GM19463 (cell line): ENCODE measurements around the gene GAPDHS.

ENCODE experiments used
- ATAC-seq: cut with Tn5 transposase; IDR thresholded peaks from one replicate; pipeline ENCODE4 v1.9.1; 2021; ENCODE audit warnings: mild to moderate bottlenecking, moderate library complexity; ENCODE audit not compliant: unreplicated experiment

Gene GAPDHS

GRCh38 chr19:35509861-35510625 is 23.2 kb upstream of the GAPDHS start:
- no peak for ATAC-seq

DNA sequence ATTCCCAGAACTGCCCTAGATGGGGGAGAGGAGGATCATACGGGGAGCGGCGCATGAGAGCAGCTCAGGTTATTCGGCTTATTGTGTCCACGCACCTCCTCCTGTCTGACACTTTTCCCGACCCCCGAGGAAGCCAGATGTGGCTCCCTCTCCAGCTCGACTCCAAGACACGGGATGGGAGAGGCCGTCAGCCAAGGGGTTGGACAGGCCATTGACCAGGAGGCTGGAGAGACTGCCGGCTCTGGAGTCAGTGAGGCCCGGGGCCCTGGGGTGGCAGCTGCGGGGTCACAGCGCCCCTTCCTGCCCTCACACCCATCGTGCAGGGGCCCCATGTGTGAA is 22.7 kb upstream of the GAPDHS start:
- no peak for ATAC-seq

DNA sequence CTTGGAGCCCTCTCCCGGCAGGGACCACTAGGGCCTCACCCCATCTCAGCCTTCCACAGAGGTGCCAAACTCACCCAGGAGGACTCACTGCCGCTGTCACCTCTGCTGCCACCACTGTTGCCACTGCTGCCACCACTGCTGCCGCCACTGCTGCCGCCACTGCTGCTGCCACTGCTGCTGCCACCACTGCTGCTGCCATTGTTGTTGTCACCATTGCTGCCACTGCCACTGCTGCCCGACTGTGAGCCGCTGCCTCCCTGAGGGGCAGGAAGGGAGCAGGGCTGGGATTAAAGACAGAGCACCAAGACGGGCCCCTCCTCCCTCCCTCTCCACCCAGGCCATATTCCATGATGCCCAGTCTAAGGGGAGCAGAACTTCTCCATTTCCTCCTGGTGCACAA is 21.9 kb upstream of the GAPDHS start:
- no peak for ATAC-seq

- no peak for ATAC-seq
These were observed 20.2 kb upstream of the GAPDHS start for GRCh38 chr19:35512831-35513627.

DNA sequence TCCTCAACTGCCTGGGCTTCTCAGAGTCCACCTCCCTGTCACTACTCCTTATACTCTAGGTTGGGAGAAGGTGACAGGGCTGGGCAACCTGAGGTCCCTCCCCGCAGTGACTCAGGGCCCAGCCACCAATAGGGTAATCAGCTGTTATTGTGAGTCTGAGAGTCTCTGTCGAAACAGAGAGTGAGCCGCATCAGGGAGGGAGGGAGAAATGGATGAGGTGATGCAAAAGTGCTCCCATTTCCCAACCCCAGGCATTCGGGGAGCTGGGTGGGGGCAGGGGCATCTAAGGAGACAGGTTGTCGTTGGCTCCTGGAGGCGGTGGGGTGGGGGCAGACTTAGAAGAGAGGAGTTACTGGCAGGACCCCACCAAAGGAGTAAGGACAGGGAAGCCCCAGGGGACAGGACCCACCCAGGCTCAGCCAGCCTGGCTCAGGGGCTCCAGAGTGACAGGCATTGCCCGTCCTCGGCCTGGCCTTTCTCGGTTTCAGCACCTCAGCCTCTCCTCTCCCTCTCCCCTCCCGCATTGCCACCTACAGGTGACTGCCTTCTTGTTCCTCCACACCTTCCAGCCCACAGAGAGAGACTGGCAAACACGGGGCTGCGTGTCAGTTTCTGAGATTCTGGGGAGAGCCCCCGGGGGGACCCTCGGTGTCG is 19.5 kb upstream of the GAPDHS start, which contains the start of gene DMKN:
Gene DMKN (minus strand): TSS at position 22 of the 654 bp plus-strand sequence. CDS start 174 bp downstream, outside the sequence.
- ATAC-seq: no peak

DNA sequence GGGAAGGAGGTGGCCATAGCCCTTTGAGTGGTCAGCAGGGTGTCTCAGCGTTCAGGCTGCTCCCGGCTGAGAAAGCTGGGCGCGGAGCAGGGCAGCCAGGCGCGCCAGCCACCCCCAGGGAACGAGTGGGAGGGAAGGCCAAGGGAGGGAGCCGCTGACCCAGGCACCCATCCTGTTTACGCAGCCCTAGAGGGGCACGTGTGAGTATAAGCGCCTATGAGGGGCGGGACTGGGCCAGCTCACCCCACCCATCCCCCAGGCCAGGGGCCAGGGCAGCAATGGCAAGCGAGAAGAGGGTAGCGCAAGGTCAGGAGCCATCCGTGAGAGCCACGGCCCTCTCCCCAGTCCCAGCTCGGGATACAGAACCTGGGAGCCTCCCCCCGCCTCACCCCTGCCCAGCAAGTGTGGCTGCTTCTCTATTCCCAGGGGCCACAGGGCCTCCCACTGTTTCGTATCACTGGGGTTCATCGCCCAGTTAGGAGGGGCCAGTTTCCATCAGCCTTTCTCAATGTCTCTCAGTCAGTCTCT is 18.9 kb upstream of the GAPDHS start:
- ATAC-seq: no peak

DNA sequence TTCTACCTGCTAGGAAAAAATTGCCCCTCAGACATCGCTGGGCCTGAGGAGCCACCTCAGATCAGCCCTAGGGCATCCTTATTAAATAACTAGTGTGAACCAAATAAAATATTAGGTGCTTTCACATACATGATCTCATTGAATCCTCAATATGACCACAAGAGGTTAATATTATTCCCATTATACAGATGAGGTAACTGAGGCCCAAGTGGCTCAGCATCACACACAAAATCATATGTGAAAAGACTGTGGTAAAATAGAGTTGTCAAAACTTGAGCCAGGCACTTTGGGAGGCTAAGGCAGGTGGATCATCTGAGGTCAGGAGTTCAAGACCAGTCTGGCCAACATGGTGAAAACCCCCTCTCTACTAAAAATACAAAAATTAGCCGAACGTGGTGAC is 16.9 kb upstream of the GAPDHS start:
- ATAC-seq: no peak

DNA sequence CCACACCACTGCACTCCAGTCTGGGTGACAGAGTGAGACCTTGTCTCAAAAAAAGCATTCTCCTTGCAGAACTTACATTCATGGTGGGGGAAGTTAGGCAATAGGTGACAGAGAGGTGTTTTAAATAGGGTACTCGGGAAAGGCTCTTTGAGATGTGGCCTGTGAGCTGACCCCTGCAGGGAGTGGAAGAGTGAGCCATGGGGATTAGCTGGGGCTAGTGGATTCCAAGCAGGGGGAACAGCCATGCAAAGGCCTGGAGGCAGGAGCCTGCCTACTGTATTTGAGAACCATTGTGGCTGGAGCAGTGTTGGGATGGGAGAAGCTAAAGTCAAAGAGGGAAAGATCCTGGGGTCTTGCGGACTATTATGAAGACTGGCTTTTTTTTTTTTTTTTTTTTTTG is 15.9 kb upstream of the GAPDHS start:
- ATAC-seq: no peak

DNA sequence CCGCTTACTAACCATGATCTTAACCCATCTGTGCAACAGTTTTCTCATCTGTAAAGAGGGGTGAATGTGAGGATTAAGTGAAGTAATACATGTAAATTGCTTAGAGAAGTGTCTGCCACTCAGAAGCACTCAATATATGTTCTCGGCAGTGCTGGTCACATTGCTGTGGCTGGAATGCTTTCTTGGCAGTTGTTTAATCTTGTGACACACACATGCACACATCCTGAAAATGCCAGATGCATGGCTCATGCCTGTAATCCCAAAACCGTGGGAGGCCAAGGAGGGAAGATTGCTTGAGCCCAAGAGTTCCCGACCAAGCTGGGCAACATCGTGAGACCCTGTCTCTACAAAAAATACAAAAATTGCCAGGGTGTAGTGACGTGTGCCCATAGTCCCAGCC is 14.9 kb upstream of the GAPDHS start:
- ATAC-seq: no peak

DNA sequence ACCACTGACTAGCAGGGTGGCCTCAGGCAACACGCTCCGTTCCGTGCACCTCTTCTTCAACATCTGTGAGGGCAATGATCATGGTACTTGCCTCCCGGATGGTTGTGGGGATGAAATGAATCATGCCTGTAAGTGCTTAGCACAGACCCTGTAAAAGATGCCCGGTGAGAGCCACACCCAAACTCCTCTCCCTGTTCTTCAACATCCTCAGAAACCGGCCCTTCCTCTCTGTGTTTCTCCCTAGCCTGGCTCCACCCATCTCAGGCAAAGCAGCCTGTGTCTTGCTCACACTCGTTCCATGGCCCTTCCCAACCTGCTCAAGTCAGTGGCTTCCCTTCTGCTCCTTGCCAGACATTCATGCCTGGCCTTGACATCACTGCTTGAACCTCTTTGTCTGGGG is 14.0 kb upstream of the GAPDHS start:
- no peak for ATAC-seq

DNA sequence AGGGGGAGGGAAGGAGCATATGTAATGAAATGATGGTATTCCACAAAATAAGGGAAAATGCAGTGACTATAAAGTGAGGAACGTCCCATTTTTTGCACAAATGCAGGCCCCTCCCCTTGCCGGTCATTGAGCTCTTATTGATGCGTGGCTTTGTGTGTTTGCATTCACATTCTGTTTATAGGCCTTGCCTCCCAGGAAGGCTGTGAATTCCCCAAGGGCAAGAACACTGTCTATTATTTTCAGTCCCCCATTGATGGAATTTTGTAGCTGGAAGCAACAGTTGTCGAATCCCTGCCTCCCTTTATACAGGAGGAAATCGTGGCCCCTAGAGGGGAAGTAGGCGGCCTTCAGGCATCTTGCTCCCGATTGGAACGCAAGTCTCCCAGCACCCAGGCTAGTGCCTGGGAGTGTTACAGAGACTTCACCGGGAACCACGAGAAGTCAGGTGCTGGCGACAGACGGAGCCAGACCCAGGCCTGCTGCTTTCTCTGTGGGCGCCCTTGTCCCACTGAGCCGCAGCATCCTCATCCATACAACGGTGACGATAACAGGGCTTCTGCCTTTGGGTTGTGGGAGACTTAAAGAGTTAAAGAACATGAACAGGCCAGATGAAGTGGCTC is 12.0 kb upstream of the GAPDHS start:
- ATAC-seq: no peak

GRCh38 chr19:35522745-35523327 is 10.4 kb upstream of the GAPDHS start:
- ATAC-seq: no peak

GRCh38 chr19:35524181-35524837 is 8.9 kb upstream of the GAPDHS start:
- ATAC-seq: no peak

DNA sequence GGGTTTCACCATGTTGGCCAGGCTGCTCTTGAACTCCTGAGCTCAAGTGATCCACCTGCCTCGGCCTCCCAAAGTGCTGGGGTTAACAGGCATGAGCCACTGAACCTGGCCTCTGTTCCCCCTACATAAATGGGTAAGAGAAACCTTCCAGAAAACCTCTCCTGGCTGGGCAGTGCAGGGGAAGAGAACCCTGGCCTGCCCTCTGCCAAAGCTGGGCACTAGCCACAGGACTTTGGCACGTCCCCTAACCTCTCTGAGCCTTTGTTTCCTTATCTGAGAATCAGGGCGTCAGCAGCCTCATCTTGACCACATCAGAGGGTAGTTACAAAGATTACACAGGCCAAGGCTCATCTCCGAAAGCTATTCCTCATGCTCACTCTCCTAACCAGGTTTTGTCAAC is 7.4 kb upstream of the GAPDHS start:
- no peak for ATAC-seq

DNA sequence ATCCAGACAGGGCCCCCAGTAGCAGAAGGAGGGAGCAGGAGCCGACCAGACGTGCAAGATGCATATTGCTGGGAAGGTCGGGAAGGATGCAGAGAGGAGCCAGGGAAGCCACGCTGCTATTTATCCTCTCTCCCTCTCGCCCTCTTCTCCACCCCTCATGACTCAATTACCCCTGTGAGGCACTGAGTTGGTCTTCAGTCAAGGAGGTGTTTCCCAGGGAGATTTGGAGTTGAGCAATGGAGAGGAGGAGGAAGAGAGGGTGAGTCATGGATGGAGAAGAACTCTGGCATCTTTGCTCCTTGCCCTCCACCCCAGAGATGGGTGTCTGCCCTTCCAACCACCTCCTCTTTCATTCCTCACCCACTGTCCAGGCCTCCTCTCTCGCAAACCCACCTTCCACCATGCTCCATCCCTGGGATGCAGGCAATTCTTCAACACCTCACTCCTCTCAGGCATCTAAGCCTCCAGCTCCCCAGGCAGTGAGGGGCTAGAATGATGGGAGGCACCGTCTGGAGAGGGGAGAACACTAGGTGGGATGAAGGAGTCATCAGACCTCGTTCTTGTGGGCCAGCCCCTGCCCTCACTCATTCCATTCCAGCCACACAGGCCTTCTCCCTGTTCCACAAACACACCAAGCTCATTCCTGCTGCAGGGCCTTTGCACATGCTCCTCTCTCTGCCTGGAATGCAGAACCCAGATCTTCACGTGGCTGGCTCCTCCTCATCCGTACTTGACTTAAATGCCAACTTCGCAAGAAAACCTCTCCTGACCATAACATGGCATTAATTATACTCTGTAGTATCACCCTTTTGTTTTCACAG is 4.8 kb upstream of the GAPDHS start, which contains the start of gene SBSN:
Gene SBSN (minus strand): TSS at position 94 of the 821 bp plus-strand sequence. CDS start 30 bp downstream, at position 64.
- no peak for ATAC-seq

GRCh38 chr19:35529241-35530218 is 3.7 kb upstream of the GAPDHS start:
- no peak for ATAC-seq

DNA sequence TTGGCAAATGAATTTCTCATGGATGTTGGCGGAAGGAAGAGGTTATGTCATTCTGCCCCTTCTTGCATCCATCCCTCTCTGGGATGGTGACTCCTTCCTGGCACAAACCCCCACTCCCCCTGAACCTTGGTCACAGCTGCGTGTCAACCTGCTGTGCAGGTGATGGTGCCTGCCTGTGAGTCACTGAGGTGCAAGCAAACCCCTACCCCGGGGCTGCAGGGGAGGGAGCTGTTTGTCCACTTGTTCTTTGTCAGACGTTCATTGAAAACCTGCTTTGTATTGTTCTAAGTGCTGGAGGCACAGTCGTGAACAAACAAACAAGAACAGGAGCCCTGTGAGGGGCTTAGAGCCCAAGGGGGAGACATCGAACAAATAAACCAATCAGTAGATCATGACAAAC is 2.0 kb upstream of the GAPDHS start:
- ATAC-seq: no peak

- no peak for ATAC-seq
These were observed 651 bp downstream of the GAPDHS start for GRCh38 chr19:35533822-35534392.
